Psoas muscle (tissue), 8 donors: ENCODE data around the gene LHX6. TPM values are rescaled to one million over a fixed set of nuclear protein-coding genes. Genes with fewer than 3 reads are reported as not detected.

Source experiments
- ATAC-seq, 4 donors: fragments of 200-7000 bp; cut with Tn5 transposase; one replicate each; pipeline ENCODE4 v1.9.1; 2020; ENCODE audit warnings: moderate library complexity in 3 of 4, mild to moderate bottlenecking in 2 of 4
- DNase-seq, 2 donors: peaks; one replicate each; pipeline ENCODE4 v3.0.0-alpha.2; 2020
- H3K27ac ChIP-seq: fragments of 200-600 bp; one replicate; pipeline ENCODE4 v1.8.0; 2022
- H3K27me3 ChIP-seq, 3 donors: fragments of 200-600 bp in 1 of 3; one replicate each; pipeline versions ENCODE4 v1.6.1 to v1.8.0; 2013 to 2022; ENCODE audit warnings: low read length in 2 of 3, mild to moderate bottlenecking in 2 of 3, moderate library complexity in 1 of 3; ENCODE audit not compliant: insufficient read depth in 3 of 3
- H3K36me3 ChIP-seq, 2 donors: fragments of 200-600 bp in 1 of 2; one replicate each; pipeline versions ENCODE4 v1.6.1 to v1.8.0; 2013 to 2022; ENCODE audit warnings: low read depth in 1 of 2, mild to moderate bottlenecking in 1 of 2, moderate library complexity in 1 of 2; ENCODE audit not compliant: insufficient read depth in 1 of 2
- H3K4me1 ChIP-seq: fragments of 200-600 bp; one replicate; pipeline ENCODE4 v1.8.0; 2022
- H3K4me3 ChIP-seq: fragments of 200-600 bp; one replicate; pipeline ENCODE4 v1.8.0; 2022; ENCODE audit warnings: mild to moderate bottlenecking
- H3K9me3 ChIP-seq: fragments of 200-600 bp; one replicate; pipeline ENCODE4 v1.8.0; 2022
- WGBS, 3 donors: extraction: QIAGEN DNeasy Blood & Tissue Kit; methylation state at CpG; one replicate each; pipeline versions ENCODE4 v1.1.6 to v1.1.7; 2013; 5-methylcytosine and 5-hydroxymethylcytosine counted together
- intact Hi-C, 2 donors: fragments of 100-400 bp; cut with DNase I; formaldehyde crosslinking; loops; one replicate each; pipeline versions ENCODE4 v1.11.0 to v1.14.2; 2022
- polyA plus RNA-seq, 3 donors: library from polyadenylated mRNA; stranded (reverse); fragments of 200-250 nt; gene quantifications; one replicate each; pipeline ENCODE4 v1.2.3, GENCODE V29; 2013
- total RNA-seq, 4 donors: library from RNA; stranded (reverse); fragmentation: NEBNext Ultra II Directional in 2 of 4; extraction: Animal tissue kit (Norgen Biotek cat#: 25700) in 2 of 4; gene quantifications; one replicate each; pipeline versions ENCODE4 v1.2.1 to v1.2.4, GENCODE V29; 2021 to 2023
- TF ChIP-seq, protein P1 (sequence below): fragments of 200-600 bp; IDR thresholded peaks from one replicate; pipeline ENCODE4 v1.8.0; 2022; ENCODE audit warnings: antibody characterized with exemption
- donor health status: healthy with polysubstance abuse.
- donor health status: DM: no; HTN: no; CAD: no; lungs with moderate emphysema.
- donor health status: Bipolar disorder and iron deficiency.
- donor health status: healthy.
- donor health status: DM: yes; HTN: yes; CAD: no.
- donor health status: DM: no; HTN: no; CAD: no.
- donor health status: DM: no; HTN: no; CAD: no.
- donor health status: DM: yes; HTN: yes; CAD: no.

LHX6 gene
- total and polyA plus RNA-seq, 7 donors = 1.00 to 6.0 (median 2.4) TPM

DNA sequence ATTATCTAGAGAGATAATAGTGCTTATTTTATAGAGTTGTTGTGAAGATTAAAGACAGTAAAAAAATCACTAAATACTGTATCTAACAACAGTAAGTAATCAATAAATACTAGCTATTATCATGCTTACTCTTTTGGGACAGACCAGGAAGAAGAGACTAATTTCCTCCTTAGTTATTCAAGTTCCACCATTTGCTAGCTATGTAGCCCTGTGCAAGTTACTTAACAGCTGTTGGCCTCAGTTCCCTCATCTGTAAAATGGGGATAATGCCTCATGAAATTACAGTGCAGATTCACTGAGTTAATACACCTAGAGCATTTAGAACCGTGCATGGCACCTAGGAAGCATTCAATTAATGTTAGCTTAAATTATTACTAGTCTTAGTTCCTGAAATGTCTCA lies 33.3 kb upstream of the LHX6 start:
- Histone ChIP-seq H3K4me3 (no peak overlapping the region), H3K27me3 (no peaks in the 10 kb centered on the region), H3K27ac (peak overlapping the region; percentile 93), H3K36me3 (peaks cover 3 to 41% of the 10 kb centered on the region in 2 donors), H3K4me1 (peaks cover 39% of the 10 kb centered on the region), H3K9me3 (no peaks in the 10 kb centered on the region)
- no peak for DNase-seq
- WGBS, 3 donors = 85 to 89% (median 87%) methylated on average over 1 of the region's 1 CpG
- no peak for ATAC-seq
- intact Hi-C loops = no loop called here
- TF ChIP-seq, protein P1, sequence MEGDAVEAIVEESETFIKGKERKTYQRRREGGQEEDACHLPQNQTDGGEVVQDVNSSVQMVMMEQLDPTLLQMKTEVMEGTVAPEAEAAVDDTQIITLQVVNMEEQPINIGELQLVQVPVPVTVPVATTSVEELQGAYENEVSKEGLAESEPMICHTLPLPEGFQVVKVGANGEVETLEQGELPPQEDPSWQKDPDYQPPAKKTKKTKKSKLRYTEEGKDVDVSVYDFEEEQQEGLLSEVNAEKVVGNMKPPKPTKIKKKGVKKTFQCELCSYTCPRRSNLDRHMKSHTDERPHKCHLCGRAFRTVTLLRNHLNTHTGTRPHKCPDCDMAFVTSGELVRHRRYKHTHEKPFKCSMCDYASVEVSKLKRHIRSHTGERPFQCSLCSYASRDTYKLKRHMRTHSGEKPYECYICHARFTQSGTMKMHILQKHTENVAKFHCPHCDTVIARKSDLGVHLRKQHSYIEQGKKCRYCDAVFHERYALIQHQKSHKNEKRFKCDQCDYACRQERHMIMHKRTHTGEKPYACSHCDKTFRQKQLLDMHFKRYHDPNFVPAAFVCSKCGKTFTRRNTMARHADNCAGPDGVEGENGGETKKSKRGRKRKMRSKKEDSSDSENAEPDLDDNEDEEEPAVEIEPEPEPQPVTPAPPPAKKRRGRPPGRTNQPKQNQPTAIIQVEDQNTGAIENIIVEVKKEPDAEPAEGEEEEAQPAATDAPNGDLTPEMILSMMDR = no peak

DNA sequence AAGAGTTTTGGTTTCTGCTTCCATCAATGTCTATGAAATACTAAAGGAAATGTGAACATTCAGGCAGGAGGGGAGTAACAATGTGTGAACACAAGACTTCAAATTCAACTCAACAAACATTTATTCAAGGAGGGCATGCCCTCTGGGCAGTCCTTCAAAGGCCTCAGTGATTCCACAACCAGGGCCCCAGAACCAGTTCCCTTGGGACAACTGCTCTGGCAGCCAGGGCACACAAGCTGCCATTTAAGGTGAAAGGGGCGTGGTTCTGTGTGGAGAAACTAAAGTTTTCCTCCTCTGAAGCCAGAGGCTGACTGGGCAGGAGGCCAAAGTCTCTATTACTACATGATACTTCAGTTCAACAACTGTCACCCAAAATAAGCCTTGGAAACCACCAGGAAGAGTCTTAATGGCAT lies 32.7 kb upstream of the LHX6 start:
- intact Hi-C loops = no loop called here
- no peaks in the 10 kb centered on the region for H3K9me3 ChIP-seq
- peaks cover 38% of the 10 kb centered on the region for H3K4me1 ChIP-seq
- TF ChIP-seq, protein P1 = no peak
- H3K36me3 ChIP-seq = peaks cover 3 to 46% of the 10 kb centered on the region in 2 donors
- ATAC-seq (no peak), DNase-seq (peak; percentile 48 to 79)
- 30 to 39% (median 32%) methylated on average over 1 of the region's 1 CpG for WGBS, 3 donors
- H3K27me3 ChIP-seq = no peaks in the 10 kb centered on the region
- H3K27ac ChIP-seq = peak overlapping the region; percentile 93
- H3K4me3 ChIP-seq = no peak overlapping the region

DNA sequence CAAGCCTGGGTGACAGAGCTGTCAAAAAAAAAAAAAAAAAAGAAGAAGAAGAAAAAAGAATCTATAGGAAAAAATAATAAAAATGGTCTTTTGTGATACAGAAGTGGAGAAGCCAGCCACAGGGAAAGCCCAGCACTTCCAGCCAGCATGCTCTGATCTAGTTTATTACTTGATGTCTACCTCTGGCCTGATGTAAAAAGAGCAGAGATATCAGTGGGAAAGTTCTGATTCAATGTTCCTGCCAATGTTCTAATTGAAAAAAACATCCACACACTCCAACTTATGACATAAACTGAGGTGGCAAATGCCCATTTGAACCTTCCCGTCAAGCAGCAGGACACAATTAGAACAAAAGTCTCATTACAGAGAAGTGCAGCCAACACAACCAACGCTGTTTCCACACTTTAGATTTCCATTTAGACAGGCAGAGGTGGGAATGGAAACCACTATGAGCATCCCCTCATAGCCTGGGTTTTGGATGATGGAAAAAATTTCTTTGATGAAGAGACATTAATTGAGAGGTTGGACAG lies 30.2 kb upstream of the LHX6 start:
- intact Hi-C loops = no loop called here
- Histone ChIP-seq H3K36me3 (peaks cover 3 to 67% of the 10 kb centered on the region in 2 donors), H3K27ac (no peak overlapping the region), H3K4me1 (peaks cover 26% of the 10 kb centered on the region), H3K9me3 (no peaks in the 10 kb centered on the region), H3K27me3 (no peaks in the 10 kb centered on the region), H3K4me3 (no peak overlapping the region)
- no peak for ATAC-seq
- DNase-seq = no peak
- TF ChIP-seq, protein P1 = no peak
- WGBS, 3 donors = 30 to 40% (median 40%) methylated on average over 2 of the region's 2 CpGs

DNA sequence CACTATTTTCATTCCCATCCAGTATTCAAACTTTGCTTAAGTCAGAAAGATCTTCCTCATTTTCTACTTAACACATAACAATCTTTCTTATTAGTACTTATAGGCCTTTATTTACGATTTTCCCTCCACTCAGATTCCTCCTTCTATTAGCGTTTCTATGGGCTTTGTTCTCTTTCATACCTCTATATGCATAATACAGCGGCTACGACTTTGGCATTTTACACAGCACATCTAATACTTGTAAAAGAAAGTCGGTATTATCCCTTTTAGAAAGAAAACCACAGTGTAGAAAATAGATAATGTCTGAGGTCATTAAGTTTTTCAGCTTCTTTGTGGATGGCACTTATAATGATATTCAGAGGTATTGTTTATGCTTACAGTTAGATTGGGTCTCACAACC lies 27.4 kb upstream of the LHX6 start:
- intact Hi-C loops = no loop called here
- TF ChIP-seq, protein P1 = no peak
- H3K27me3 ChIP-seq = no peaks in the 10 kb centered on the region
- H3K4me1 ChIP-seq = peaks cover 7% of the 10 kb centered on the region
- WGBS, 3 donors = 89 to 91% (median 90%) methylated on average over 5 of the region's 5 CpGs
- H3K36me3 ChIP-seq = peaks cover 6 to 82% of the 10 kb centered on the region in 2 donors
- H3K27ac ChIP-seq = no peak overlapping the region
- DNase-seq (no peak), ATAC-seq (no peak)
- H3K9me3 ChIP-seq = no peaks in the 10 kb centered on the region
- H3K4me3 ChIP-seq = no peak overlapping the region

DNA sequence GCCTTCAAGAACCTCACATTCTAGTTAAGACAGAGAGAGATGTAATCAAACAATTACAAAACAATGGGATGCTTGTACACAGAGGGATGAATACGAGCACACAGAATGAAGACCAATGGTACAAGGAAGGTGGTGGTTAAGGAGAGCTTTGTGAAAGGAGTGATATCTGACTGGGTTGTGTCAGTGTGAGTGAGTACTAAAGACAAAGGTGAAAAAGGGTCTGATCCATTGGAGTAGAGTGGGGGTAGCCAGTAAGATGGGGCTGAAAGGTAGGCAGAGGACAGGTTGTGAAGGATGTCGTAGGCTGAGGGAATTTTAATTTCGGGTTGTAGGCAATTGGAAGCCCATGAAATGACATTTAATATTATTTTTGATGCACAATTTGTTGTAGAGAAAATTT lies 26.0 kb upstream of the LHX6 start:
- no peak for ATAC-seq
- Histone ChIP-seq H3K27me3 (no peaks in the 10 kb centered on the region), H3K27ac (no peak overlapping the region), H3K4me1 (peaks cover 6% of the 10 kb centered on the region), H3K9me3 (no peaks in the 10 kb centered on the region), H3K4me3 (no peak overlapping the region), H3K36me3 (peaks cover 5 to 82% of the 10 kb centered on the region in 2 donors)
- no peak for DNase-seq
- WGBS, 3 donors = 88 to 90% (median 89%) methylated on average over 3 of the region's 3 CpGs
- intact Hi-C loops = no loop called here
- TF ChIP-seq, protein P1 = no peak
